ENCODE data around the gene NR5A1. TPM values are rescaled to one million over a fixed set of nuclear protein-coding genes. Genes with fewer than 3 reads are reported as not detected.
A peak's percentile ranks its signal among the peaks of the same experiment; 100 is the strongest.

Gene NR5A1
- total RNA-seq, 4 donors from 2014 or later = not detected

DNA sequence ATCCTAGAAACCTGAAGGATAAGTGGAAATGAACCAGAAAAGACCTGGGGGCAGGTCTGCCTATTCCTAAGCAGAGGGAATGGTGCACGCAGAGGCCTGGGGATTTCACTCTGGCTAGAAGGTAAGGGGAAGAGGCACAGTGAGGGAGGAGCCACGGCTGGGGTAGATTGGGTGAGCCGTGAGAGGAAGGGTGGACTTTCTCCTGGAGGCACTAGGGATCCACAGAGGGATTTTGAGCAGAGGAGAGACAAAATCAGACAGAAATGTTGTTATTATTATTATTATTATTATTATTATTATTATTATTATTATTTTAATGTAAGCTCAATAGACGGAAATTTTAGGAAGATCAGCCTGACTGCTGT, 59.9 kb downstream of the NR5A1 start:
- H3K27me3 ChIP-seq = peaks cover 0 to 28% of the 10 kb centered on the region in 2 donors
- 72% methylated on average over 4 of the region's 4 CpGs for WGBS, 2 donors
- H3K4me3 ChIP-seq = no peak overlapping the region
- peaks cover 0 to 14% (median 0%) of the 10 kb centered on the region in 4 donors for H3K4me1 ChIP-seq
- peak overlapping the region in 1 of 4 donors; percentile 57 for H3K27ac ChIP-seq
- peaks cover 0 to 7% (median 0%) of the 10 kb centered on the region in 4 donors for H3K9me3 ChIP-seq
- no peak for DNase-seq (ENCODE audit: low spot score in 2 of 2)
- TF ChIP-seq POLR2A (IDR thresholded peaks at IDR 0.05) = no peak
- no peak for TF ChIP-seq EP300 (IDR thresholded peaks at IDR 0.05)
- TF ChIP-seq, protein P1, sequence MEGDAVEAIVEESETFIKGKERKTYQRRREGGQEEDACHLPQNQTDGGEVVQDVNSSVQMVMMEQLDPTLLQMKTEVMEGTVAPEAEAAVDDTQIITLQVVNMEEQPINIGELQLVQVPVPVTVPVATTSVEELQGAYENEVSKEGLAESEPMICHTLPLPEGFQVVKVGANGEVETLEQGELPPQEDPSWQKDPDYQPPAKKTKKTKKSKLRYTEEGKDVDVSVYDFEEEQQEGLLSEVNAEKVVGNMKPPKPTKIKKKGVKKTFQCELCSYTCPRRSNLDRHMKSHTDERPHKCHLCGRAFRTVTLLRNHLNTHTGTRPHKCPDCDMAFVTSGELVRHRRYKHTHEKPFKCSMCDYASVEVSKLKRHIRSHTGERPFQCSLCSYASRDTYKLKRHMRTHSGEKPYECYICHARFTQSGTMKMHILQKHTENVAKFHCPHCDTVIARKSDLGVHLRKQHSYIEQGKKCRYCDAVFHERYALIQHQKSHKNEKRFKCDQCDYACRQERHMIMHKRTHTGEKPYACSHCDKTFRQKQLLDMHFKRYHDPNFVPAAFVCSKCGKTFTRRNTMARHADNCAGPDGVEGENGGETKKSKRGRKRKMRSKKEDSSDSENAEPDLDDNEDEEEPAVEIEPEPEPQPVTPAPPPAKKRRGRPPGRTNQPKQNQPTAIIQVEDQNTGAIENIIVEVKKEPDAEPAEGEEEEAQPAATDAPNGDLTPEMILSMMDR (IDR thresholded peaks at IDR 0.05) = no peak
- H3K36me3 ChIP-seq = no peaks in the 10 kb centered on the region

DNA sequence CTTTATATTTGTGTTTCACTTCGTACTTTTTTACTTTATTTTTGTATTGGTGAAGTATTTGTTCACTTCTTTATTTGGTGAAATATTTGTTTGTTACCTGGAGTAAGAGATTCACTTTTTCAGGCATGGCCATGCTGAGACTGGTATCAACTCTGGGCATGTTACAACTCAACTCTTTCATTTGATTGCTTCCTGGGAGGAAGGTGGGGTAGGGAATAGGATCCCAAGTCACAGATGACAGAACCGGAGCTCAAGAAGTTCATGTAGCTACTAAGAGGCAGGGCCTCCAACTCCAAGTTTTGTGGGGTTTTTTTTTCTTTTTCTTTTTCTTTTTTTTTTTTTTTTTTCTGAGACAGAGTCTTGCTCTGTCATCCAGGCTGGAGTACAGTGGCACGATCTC, 63.0 kb downstream of the NR5A1 start:
- H3K4me3 ChIP-seq = no peak overlapping the region
- no peak overlapping the region for H3K27ac ChIP-seq
- WGBS, 2 donors = 78 to 87% methylated on average over 3 of the region's 3 CpGs
- TF ChIP-seq, protein P1 (IDR thresholded peaks at IDR 0.05) = no peak
- TF ChIP-seq POLR2A (IDR thresholded peaks at IDR 0.05) (no peak), EP300 (IDR thresholded peaks at IDR 0.05) (no peak)
- H3K9me3 ChIP-seq = peaks cover 0 to 9% (median 0%) of the 10 kb centered on the region in 4 donors
- H3K36me3 ChIP-seq = no peaks in the 10 kb centered on the region
- H3K4me1 ChIP-seq = no peaks in the 10 kb centered on the region
- H3K27me3 ChIP-seq = no peaks in the 10 kb centered on the region
- DNase-seq (ENCODE audit: low spot score in 2 of 2) = no peak

DNA sequence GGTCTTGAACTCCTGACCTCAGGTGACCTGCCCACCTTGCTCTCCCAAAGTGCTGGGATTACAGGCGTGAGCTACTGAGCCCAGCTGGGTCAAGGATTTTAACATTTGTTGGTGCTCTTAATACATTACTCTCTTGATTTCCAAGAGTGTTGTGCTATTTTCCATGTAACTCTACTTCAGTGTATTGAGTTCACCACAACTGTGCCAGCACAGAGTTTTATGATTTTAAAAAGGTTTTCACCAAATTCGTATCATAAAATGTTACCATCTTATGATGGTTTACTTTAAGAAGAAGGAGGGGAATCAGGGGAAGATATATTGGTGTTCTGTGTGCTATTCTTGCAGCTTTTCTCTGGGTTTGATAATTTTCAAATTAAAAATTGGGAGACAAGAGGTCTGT, 63.6 kb downstream of the NR5A1 start:
- WGBS, 2 donors = 64 to 85% methylated on average over 2 of the region's 2 CpGs
- DNase-seq (ENCODE audit: low spot score in 2 of 2) = no peak
- TF ChIP-seq, protein P1 (IDR thresholded peaks at IDR 0.05) = no peak
- TF ChIP-seq EP300 (IDR thresholded peaks at IDR 0.05) (no peak), POLR2A (IDR thresholded peaks at IDR 0.05) (no peak)

DNA sequence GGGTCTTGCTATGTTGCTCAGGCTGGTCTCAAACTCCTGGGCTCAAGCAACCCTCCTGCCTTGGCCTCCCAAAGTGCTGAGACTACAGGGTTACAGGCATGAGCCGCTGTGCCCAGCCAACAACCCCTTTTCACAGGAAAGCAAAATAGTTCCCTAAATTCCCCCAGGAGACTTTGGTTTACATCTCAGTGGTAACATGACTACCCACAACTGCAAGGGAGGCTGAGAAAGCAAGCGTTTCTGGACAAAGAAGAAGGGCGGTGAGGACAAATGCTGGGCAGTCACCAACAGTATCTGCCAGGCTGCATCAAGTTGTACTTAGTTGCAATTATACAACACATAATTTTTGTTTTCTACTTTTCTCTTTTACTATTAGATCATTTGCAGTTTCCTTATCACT, 64.4 kb downstream of the NR5A1 start:
- TF ChIP-seq, protein P1 (IDR thresholded peaks at IDR 0.05) = no peak
- Histone ChIP-seq H3K4me3 (no peak overlapping the region), H3K9me3 (peaks cover 0 to 14% (median 0%) of the 10 kb centered on the region in 4 donors), H3K27ac (no peak overlapping the region), H3K27me3 (no peaks in the 10 kb centered on the region), H3K4me1 (no peaks in the 10 kb centered on the region), H3K36me3 (no peaks in the 10 kb centered on the region)
- DNase-seq (ENCODE audit: low spot score in 2 of 2) = no peak
- WGBS, 2 donors = 73 to 77% methylated on average over 3 of the region's 3 CpGs

More for the DNA sequence above, 63.6 kb downstream of the NR5A1 start:
- Histone ChIP-seq H3K4me3 (no peak overlapping the region), H3K36me3 (no peaks in the 10 kb centered on the region), H3K27ac (no peak overlapping the region), H3K4me1 (no peaks in the 10 kb centered on the region), H3K9me3 (peaks cover 0 to 14% (median 0%) of the 10 kb centered on the region in 4 donors), H3K27me3 (no peaks in the 10 kb centered on the region)

DNA sequence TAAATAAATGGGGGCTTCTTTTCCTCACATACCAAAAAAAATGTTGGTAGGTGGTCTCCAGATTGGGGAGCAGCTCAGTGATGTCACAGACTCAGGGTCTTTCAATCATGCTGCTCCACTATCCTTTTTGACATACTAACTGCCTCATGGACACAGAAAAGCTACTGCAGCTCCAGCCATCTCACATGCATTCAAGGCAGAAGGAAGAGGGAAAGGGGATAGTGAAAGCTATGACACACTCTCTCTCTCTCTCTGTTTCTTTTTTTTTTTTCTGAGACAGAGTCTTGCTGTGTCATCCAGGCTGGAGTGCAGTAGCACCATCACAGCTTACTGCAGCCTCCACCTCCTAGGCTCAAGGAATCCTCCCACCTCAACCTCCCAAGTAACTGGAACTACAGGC, 64.8 kb downstream of the NR5A1 start:
- Histone ChIP-seq H3K27ac (no peak overlapping the region), H3K36me3 (no peaks in the 10 kb centered on the region), H3K27me3 (no peaks in the 10 kb centered on the region), H3K4me3 (no peak overlapping the region), H3K9me3 (peaks cover 0 to 14% (median 0%) of the 10 kb centered on the region in 4 donors), H3K4me1 (no peaks in the 10 kb centered on the region)
- no peak for DNase-seq (ENCODE audit: low spot score in 2 of 2)
- TF ChIP-seq, protein P1 (IDR thresholded peaks at IDR 0.05) = no peak
- TF ChIP-seq EP300 (IDR thresholded peaks at IDR 0.05) (no peak), POLR2A (IDR thresholded peaks at IDR 0.05) (no peak)
